ENCODE results near the gene MAGI1.
"Not testable (repeated sequence)": the region's sequence is repeated elsewhere in the genome, so short reads cannot be mapped to it uniquely, and the experiment has no call there.

MAGI1 gene

DNA sequence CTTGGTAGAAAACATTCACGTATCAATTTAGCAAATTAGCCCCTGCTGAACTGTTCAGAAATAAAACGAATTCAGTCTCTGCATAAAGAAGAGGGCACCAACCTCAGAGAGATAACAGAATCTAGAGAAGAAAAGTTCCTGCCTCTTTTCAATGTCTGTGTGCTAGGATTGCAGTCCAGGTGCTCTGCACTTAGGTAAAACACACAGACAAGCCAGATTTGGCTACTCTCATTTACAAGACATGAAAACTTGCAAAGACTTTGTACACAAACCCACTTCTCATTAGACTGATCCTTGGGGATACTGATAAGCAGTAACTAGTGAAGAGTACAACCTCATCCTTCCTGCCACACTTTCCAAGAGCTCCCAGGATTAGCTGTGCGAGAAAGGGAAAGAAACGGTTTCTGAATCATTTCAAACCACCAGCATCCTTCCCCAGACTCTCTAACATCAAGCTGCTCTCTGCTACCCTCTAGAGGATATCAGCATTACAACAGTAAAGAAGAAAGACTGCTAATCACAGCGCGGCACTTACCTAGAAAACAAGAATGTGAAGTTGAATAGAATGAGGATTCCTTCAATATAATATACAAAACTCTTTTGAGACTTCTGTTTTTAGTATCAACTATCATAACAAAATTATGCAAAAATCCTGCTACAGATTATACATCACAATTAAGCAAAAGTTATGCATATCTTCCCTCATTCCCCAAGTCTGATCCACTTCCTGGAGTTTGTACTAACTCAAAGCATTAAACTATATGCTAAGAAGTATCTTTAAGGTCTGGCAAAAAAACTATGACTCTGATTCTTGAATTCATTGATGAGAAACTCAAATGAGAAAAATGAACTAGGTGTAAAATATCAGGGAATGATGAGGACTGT, 306.4 kb downstream of the MAGI1 start:
- peak; percentile 23 for DNase-seq

DNA sequence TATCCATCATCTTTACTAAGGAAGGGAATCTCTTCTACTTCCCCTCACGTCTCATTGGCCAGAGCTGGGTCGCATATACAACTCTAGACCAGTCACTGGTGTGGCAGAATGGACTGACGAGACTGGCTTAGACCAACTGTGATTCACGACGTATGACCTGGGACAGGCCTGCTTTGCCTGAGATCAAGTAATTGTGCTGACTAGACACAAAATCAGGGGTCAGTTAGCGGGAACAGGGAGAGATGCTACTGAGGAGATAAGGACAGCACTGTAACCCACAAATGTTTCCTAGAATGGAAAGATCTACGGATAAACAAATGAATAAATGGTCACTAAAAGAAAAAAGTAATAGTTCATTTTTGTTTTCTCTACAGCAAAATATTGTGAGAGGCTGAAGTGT, 308.3 kb downstream of the MAGI1 start:
- DNase-seq = no peak

DNA sequence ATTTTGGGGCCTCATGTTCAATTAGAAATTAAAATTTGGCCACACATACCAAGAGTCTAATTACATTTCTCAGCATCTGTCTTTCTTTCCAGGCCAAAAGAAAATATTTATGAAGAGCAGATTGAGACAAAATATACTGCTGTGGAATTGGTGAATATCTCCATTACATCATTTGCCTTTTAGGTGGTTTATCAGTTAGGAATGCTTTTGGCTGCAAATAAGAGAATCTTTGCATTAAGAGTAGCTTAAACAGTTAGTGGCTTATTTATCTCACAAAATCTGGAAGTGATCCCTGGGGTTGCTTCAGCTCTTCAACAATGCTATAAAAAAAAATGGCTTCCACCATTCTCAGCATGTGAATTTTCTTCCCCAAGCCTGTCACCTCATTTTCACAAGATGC, 308.7 kb downstream of the MAGI1 start:
- DNase-seq = no peak

DNA sequence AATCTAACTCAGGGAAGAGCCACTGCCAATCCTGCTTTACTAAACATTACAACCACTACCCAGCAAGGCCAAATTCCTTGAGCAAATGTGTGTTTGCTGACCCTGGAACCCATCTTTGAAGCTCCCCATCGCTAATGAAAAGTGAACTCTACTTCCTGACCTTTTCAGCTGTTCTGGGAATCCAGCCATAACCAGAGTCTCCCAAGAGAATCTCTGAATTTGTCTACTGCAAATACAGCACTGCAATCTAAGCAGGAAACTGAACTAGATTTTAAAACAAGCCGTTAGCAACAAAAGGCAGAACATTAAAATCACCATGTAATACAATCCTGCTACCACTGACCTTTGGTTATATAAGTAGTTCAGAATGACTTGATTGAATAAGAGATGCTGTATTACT, 309.2 kb downstream of the MAGI1 start:
- DNase-seq = peak; percentile 11

DNA sequence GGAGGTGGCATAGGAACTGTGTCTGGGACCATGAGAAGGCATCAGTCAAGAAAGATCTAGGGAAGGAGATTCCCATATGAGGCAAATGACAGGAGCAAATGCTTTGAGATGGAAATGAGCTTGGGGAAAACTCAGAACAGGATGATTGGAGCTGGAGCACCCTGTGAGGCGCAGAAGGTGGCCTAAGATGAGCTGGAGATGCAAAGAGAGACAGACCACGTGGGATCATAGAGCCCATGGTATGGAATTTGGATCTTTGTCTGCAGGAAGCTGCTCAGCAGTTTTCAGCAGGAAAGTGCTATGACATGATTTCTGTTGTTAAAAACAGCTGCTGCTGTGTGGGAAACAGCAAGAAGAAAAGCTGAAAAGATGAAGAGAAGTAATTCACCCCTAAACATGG, 310.6 kb downstream of the MAGI1 start:
- no peak for DNase-seq

DNA sequence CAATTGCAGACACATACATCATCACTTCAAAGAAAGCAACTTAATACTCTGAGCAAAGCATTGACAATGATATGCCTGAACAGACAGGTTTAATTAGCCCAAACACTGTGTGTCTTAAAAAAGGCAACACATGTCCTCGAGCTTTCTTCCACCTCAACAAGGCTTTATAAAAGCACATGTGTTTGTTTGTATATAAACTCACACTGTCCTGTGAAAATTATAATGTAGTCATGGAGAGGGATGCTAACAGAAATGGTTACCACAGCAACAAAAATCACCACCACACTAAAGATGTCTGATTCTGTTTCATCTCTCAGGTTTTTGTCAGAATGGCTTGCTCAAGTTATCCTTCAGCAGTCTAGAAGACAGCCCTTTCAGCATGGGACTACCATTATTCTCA, 314.7 kb downstream of the MAGI1 start:
- no peak for DNase-seq

DNA sequence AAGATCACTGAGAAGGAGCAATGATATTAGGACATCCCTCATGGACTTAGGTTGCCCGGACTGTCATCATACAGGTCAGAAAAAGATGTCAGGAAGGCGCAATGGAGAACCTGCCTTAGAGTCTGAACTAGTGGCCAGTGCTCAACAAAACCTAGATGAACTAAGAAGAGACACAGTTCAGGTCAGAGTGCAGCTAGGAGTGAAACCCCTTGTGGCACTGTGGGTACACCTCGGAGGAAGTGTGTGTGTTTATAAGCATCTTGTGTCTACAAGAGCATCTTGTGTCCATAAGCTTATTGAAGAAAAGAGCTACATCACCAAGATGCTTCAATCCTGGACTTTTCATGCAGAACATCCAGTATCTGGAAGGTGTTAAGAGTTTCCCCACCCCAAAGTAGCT, 315.7 kb downstream of the MAGI1 start:
- DNase-seq = no peak

DNA sequence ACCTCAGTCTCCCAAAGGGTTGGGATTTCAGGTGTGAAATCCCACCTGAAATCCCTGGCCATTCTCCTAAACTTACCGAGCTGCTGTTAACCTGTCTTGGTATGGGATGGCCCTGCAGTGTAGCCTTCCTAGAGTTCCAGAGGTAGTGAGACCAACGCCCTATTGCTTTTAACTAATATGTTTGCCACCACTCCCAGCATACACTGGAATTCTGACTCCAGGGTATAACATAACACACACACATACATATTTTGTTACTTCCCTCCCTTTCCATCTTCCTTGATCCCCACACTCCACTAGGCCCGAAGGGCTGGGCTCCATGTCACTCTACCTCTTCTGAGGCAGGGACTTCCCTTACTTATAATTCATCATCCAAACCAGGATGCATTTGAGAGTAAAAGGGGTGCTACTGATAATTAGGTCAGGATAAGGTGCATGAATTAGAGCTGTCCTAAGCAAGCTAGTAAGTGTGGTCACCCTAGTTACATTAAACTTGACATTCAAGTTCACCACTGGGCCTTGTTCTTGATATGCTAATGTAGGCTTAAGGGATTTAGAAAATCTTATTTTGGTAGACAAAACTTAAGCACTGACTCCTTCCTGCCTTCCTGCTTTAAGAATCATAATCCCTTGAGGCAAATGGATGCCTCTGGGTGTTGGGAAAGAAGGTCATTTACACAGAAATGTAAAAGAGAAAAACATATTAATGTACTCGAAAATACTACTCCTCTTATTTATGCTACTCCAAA, 317.6 kb downstream of the MAGI1 start:
- DNase-seq = no peak

DNA sequence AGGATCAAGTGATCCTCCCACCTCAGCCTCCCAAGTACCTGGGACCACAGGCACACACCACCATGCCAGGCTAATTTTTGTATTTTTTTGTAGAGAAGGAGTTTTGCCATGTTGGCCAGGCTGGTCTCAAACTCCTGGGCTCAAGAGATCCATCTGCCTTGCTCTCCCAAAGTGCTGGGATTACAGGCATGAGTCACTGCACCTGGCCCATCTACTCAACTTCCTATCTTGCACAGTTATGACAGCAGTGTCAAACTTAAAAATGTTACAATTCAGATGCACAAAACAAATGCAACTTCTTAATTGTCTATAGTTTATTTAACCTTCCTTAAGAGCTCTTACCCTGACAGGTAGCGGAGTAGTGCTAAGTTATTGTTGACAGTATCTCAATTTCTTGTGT, 319.1 kb downstream of the MAGI1 start:
- not testable (repeated sequence) for DNase-seq

DNA sequence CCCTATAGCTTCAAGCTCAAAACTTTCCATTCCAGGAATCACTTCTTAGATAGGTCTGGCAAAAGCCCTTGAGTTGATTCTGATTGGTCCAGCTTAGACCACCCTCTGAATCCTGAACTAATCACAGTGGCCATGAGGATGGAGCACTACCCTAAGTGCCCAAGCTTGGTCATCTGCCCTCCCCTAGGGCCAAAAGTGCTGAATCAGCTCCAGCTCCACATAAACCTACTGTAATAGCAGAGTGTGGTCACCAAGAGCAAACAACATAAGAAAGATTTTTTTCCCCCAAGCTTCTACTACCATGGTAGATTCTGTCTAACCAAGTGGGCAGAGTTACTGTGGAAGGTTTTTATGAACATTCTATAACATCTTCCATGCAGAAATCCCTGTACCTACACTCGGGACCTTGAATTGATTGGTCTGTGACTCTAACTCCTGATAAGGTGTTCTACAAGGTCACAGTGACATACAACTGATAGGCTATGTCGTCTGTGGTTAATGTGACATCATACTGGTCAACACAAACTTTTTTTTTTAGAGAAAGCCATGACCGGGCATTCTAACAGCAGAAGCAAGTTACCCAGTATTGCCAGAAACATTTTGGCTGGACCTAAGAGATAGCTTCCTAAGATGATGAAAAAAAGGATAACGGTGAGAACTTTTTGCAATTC, 320.9 kb downstream of the MAGI1 start:
- no peak for DNase-seq

DNA sequence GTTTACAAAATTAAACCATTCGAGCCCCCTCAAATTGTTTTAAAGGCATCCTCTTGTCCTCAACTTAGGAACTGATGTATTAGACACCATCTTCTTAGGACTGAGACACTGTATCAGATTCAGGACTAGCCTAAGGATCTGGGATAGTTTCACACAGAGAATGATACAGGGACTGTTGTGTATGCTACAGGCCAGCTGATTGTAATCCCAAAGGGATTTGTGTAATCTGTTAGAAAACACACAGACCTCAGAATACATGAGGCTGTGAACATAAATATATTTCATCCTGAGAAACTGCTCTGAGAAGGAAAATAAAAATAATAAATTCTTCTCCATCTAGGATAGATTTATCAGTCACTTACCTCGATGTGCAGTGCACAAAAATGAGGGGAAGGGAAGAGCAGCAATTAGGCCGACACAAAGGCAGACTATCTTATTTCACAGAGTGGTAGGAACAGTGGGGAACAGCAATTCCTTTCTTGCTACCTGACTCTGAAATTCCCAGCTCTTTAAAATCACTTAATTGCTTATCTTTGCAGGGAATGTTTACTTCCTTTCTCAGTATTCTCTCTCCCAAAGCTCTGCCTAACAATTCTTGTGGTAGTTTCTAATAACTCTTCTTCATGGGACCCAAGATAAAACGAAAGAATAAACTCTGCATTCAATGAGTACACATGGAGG, 322.5 kb downstream of the MAGI1 start:
- no peak for DNase-seq

DNA sequence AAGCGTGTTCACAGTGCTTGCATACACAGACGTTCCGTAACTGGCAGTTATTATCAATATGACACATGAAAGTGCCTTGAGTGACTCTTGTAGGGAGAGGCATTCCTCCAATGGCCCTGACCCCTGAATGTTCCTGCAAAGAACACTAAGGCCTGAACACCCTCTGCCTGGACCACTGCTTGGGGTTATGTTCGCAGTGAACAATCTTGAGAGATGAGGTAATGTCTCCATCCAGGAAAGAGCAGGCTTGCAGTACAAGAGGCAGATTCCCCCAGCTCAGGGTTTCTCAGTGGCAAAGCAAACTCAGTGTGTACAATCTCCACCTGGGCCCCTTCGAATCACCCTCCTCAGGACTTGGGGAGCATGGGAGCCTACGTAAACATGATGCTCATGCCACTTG, 324.6 kb downstream of the MAGI1 start:
- DNase-seq = no peak

DNA sequence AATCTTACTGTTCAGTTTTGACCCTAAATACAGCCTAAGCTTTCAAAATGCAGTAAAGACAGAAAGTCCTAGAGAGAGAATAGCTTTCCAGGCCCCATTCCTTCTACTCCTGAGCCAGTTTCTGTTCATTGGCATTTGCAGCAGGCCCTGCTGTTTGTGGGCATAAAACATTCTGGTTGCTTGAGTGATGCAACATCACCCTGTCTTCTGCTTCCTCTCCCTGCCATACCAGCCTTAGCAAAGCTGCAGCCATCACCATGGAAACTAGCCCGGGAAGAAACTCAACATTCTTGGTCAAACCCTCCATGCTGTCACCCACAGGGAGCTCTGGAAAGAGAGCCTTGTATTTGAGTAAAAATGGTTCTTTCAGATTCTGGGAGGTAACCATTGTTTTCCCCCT, 325.7 kb downstream of the MAGI1 start:
- no peak for DNase-seq

DNA sequence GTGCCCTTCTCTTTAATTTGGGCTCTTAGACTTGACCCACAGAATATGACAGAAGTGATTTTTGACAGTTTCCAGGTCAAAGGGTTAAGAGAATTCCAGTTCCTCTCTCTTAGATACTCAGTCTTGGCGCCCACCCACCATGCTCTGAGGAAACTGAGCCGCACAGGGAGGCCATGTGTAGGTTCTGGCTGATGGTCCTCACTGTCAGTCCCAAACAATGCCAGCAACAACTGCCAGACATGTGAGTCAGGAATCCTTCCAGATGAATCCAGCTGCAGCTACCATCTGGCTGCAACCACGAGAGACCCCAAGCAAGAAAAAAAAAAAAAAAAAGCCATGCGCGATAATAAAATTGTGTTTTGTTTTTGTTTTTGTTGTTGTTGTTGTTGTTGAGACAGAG, 326.6 kb downstream of the MAGI1 start:
- no peak for DNase-seq

DNA sequence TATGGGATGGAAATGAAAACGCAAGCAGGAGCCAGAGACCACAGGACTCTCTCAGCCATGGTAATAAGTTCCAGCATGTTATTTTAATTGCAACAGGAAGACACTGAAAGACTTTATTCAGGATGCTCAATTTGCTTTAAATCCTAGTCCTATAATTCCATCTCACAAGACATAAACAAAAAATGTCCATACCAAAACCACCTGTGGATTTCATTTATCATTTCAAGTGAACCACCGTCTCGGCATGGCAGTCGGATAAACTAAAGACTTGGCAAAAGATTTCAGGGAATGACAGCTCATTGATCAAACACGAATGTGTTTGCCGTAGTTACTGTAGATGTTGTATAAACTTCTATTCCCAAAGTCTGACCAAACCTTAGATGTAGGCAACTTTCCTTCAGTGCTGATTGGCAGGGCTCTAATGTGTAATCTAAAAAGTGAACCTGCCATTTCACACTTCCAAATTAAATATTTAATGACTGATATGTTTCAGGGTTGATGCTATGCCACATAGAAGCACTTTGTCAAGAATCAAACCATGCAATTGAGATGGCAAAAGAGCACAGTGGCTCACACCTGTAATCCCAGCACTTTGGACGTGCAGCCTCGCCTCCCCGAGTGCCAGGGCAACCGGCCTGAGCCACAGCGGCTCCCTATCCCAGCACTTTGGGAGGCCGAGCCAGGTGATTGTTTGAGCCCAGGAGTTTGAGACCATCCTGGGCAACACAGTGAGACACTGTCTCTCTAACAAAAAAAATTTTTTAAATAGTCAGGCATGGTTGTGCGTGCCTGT, 331.7 kb downstream of the MAGI1 start:
- DNase-seq = no peak

DNA sequence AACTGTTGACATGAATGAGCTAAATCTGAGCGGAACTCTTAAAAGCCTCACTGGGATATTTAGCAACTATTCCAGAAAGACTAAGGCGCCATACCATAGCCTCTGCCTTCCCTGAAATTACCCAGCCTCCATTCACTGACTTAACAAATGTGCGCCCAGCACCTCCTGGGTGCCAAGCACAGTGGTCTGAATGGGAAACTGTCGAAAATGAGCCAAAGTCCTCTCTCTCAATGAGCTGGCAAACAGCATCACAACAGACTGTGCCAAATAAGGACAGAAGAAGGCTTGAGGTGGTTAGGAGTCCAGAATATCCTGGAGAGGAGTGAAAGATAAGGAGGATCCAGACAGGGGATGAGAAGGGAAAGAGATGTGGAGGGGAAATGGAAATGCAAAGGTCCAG, 332.4 kb downstream of the MAGI1 start:
- no peak for DNase-seq

DNA sequence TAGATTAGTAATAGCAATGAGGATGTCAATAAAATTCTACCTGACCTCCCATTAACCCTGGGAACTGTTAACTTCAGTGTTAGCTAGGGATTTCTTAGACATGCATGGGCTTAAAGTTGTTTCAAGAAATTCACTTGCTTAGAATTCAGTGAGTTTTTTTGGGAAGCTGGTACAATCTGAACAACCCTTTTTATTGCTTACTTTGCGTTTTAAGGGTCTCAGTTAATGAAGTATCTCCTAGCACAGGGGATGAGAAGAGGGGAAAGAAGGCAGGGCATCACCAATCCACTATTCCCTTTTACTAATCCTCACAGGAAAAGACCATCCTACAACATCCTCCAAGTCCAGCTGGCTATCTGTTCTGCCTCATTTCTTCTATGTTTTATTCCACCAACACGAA, 334.9 kb downstream of the MAGI1 start:
- DNase-seq = no peak

DNA sequence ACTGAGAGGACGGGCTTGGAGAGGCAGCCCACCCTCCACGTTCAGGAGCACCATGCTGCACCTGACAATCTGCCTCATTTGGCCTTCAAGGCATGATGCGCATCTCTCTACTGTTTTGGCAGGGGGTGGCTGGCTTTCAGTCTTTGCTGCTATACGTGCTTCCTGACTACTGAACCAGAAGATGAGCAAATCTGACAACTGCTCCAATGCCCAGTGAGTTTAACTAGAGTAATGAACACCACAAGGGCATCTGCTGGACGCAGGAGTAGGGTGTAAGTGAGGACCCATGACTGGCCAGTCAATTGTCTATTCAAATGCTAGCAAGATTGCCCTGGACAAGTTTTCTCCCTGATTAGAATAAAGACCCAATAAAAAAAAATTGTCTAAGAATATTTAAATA, 335.7 kb downstream of the MAGI1 start:
- no peak for DNase-seq

DNA sequence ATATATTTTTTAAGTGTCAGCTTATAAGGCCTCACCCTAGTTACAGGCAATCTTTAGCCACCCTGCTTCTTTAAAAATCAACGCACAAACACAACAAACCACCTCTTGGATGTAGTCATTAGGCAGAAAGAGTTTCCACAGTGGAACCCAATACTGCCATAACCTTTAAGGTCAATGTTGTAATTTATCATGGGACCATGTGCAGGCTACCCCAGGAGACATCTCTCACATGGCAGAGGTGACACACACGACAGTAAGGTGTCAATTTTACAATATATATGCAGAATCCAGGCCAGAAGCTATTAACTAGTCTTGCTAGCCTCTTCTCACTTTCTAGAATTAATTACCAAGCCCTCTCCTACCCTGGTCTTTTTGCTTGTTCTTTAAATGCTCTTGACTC, 336.5 kb downstream of the MAGI1 start:
- DNase-seq = no peak

DNA sequence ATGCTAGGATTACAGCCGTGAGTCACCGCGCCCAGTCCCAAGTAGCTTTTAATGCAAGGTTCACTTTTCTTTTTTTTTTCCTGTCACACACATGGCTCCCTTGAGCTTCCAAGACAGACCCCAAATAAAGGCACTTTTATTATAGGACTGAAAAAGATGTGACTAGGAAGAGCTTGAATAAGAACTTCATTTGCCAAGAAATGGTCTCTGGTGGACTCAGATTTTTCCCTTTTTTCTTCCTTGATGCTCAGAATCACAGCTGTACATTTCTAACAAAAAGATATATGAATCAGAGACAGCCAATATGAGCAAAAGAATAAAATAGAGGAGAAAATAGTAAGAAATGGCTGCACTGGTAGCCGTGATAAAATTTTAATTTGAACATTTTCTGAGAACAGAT, 337.2 kb downstream of the MAGI1 start:
- no peak for DNase-seq

DNA sequence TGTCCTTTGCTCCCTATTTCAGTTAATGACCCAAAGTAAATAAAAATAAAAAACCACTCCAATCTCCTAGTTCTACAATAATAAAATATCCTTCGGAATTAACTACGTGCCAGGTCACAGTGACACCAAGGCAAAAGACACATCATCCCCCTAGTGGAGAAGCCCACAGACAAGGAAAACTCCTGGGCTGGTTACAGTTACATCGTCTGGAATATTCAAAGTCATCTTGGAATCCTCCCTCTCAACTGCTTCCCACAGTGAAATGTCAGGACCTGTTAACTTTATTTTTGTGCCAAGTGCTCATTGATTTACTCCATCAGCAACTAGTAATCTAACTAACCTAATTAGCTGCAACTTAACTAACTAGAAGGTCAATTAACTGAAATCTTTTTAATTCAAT, 349.3 kb downstream of the MAGI1 start:
- no peak for DNase-seq

DNA sequence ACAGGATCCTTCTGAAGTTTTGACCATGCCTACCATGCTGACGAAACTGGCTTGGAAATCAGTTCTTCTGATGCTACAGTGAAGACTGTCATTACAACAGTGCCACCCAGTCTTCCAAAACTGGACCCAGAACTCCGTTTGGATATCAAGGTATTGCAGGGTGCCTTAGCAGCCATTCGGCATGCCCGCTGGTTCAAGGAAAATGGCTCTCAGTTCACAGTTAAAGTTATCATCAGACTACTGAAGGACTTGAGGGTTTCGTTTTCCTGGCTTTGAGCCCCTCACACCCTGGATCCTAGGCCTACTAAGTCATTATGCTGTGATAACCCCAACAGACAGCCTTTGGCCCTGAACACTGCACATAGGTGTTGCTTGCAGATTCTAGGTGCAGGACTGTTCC, 351.0 kb downstream of the MAGI1 start:
- DNase-seq = no peak

All from NCI-H526 treated with DMSO at 0.1 percent for 48 hours (cell line).